ENCODE results near the gene TM9SF1. TPM values are rescaled to one million over a fixed set of nuclear protein-coding genes. Genes with fewer than 3 reads are reported as not detected.

Gene TM9SF1
- total RNA-seq, 1 experiment from 2014 or later, result 68.0 TPM

- Mint-ChIP-seq H3K27ac (ENCODE audit: unreplicated experiment) (peak within 1 kb of the TSS; percentile 90), H3K4me1 (ENCODE audit: low read depth, unreplicated experiment) (peaks cover 12% of the 10 kb centered on the region), H3K27me3 (ENCODE audit: unreplicated experiment) (no peaks in the 10 kb centered on the region), H3K9me3 (ENCODE audit: low read depth, unreplicated experiment) (no peaks in the 10 kb centered on the region), H3K36me3 (ENCODE audit: insufficient read depth, unreplicated experiment) (peaks cover 68% of the 10 kb centered on the region), H3K4me3 (ENCODE audit: low read depth, unreplicated experiment) (peak within 1 kb of the TSS; percentile 86)
- DNase-seq, result peak; percentile 96
- TF ChIP-seq CTCF (IDR thresholded peaks at IDR 0.05; ENCODE audit: unreplicated experiment), result no peak
- no TSS peak for BruUV-seq (replicated peaks)
- intact Hi-C loops (cut with micrococcal nuclease; ENCODE audit: unreplicated experiment), result no loop called here
- CTCF ChIA-PET, result interaction anchor here (0.6 to 1.3 kb wide), 4 partner anchors 17 to 794 kb away, joined by 3 read pairs; partner anchors contain the start of genes TINF2 and TM9SF1
Measured at GRCh38 chr14:24212924-24213865, 18.0 kb upstream of the TM9SF1 start, which contains the start of gene CHMP4A. CHMP4A (minus strand) TSS chr14:24213488; CDS start chr14:24213439, 49 bp downstream.

GRCh38 chr14:24211311-24211710 lies 16.1 kb upstream of the TM9SF1 start:
- Mint-ChIP-seq H3K4me3 (ENCODE audit: low read depth, unreplicated experiment) (no peak overlapping the region), H3K4me1 (ENCODE audit: low read depth, unreplicated experiment) (peaks cover 12% of the 10 kb centered on the region), H3K27me3 (ENCODE audit: unreplicated experiment) (no peaks in the 10 kb centered on the region), H3K36me3 (ENCODE audit: insufficient read depth, unreplicated experiment) (peaks cover 77% of the 10 kb centered on the region), H3K27ac (ENCODE audit: unreplicated experiment) (peak overlapping the region; percentile 7), H3K9me3 (ENCODE audit: low read depth, unreplicated experiment) (no peaks in the 10 kb centered on the region)
- no peak for TF ChIP-seq CTCF (IDR thresholded peaks at IDR 0.05; ENCODE audit: unreplicated experiment)
- DNase-seq, result no peak
- no TSS peak for BruUV-seq (replicated peaks)
- CTCF ChIA-PET, result no interaction called here
- intact Hi-C loops (cut with micrococcal nuclease; ENCODE audit: unreplicated experiment), result no loop called here

GRCh38 chr14:24207625-24208024 lies 12.4 kb upstream of the TM9SF1 start:
- no TSS peak for BruUV-seq (replicated peaks)
- TF ChIP-seq CTCF (IDR thresholded peaks at IDR 0.05; ENCODE audit: unreplicated experiment), result no peak
- intact Hi-C loops (cut with micrococcal nuclease; ENCODE audit: unreplicated experiment), result no loop called here
- H3K27ac Mint-ChIP-seq (ENCODE audit: unreplicated experiment), result no peak overlapping the region
- H3K4me3 Mint-ChIP-seq (ENCODE audit: low read depth, unreplicated experiment), result no peak overlapping the region
- DNase-seq, result no peak
- peaks cover 66% of the 10 kb centered on the region for H3K36me3 Mint-ChIP-seq (ENCODE audit: insufficient read depth, unreplicated experiment)
- CTCF ChIA-PET, result no interaction called here
- no peaks in the 10 kb centered on the region for H3K4me1 Mint-ChIP-seq (ENCODE audit: low read depth, unreplicated experiment)
- peaks cover 5% of the 10 kb centered on the region for H3K9me3 Mint-ChIP-seq (ENCODE audit: low read depth, unreplicated experiment)
- no peaks in the 10 kb centered on the region for H3K27me3 Mint-ChIP-seq (ENCODE audit: unreplicated experiment)

- Mint-ChIP-seq H3K27ac (ENCODE audit: unreplicated experiment) (no peak overlapping the region), H3K9me3 (ENCODE audit: low read depth, unreplicated experiment) (peaks cover 5% of the 10 kb centered on the region)
Measured at GRCh38 chr14:24207104-24207551, 11.9 kb upstream of the TM9SF1 start.

More at GRCh38 chr14:24207104-24207551, 11.9 kb upstream of the TM9SF1 start:
- no peak for TF ChIP-seq CTCF (IDR thresholded peaks at IDR 0.05; ENCODE audit: unreplicated experiment)
- BruUV-seq (replicated peaks), result no TSS peak
- intact Hi-C loops (cut with micrococcal nuclease; ENCODE audit: unreplicated experiment), result no loop called here
- H3K36me3 Mint-ChIP-seq (ENCODE audit: insufficient read depth, unreplicated experiment), result peaks cover 62% of the 10 kb centered on the region
- no peak for DNase-seq
- H3K4me1 Mint-ChIP-seq (ENCODE audit: low read depth, unreplicated experiment), result no peaks in the 10 kb centered on the region
- H3K4me3 Mint-ChIP-seq (ENCODE audit: low read depth, unreplicated experiment), result no peak overlapping the region
- CTCF ChIA-PET, result no interaction called here
- H3K27me3 Mint-ChIP-seq (ENCODE audit: unreplicated experiment), result no peaks in the 10 kb centered on the region
